Measurements from ENCODE around the gene LHX6. TPM values are rescaled to one million over a fixed set of nuclear protein-coding genes. Genes with fewer than 3 reads are reported as not detected.

The LHX6 gene
- total RNA-seq, 4 donors from 2014 or later = 2.5 to 15.0 (median 6.5) TPM

- Histone ChIP-seq H3K36me3 (no peaks in the 10 kb centered on the region), H3K4me1 (peaks cover 0 to 9% (median 0%) of the 10 kb centered on the region in 4 donors), H3K9me3 (no peaks in the 10 kb centered on the region), H3K27ac (no peak overlapping the region), H3K27me3 (peaks cover 0 to 5% of the 10 kb centered on the region in 2 donors), H3K4me3 (no peak overlapping the region)
- DNase-seq (ENCODE audit: low spot score in 2 of 2) = no peak
- 73 to 82% methylated on average over 12 of the region's 12 CpGs for WGBS, 2 donors
- TF ChIP-seq EP300 (IDR thresholded peaks at IDR 0.05) = no peak
- no peak for TF ChIP-seq POLR2A (IDR thresholded peaks at IDR 0.05)
- TF ChIP-seq CTCF (IDR thresholded peaks at IDR 0.05) = no peak
Observed at GRCh38 chr9:122204491-122204890, 24.3 kb downstream of the LHX6 start.

DNA sequence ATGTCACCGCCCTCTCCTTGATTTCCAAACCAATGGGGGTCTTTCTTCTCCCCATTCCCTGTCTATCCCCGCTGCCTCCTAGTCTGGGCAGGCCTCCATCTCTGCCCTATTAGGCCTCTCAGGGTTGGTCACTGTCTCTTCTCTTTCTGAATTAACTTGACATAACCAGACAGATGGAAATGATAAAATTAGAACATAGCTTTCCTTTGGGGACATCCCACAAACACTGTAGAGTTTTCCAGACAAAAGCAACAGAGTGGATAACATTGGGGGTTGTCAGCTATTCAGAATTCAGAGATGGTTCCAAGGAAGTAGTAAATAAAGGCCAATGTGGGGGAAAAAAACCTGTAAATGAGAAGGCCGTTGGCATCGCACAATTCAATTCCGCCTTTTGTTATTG is 24.7 kb downstream of the LHX6 start:
- TF ChIP-seq POLR2A (IDR thresholded peaks at IDR 0.05) (no peak), CTCF (IDR thresholded peaks at IDR 0.05) (no peak), EP300 (IDR thresholded peaks at IDR 0.05) (no peak)
- Histone ChIP-seq H3K9me3 (no peaks in the 10 kb centered on the region), H3K4me1 (peaks cover 0 to 9% (median 0%) of the 10 kb centered on the region in 4 donors), H3K27me3 (peaks cover 0 to 1% of the 10 kb centered on the region in 2 donors), H3K27ac (no peak overlapping the region), H3K4me3 (no peak overlapping the region), H3K36me3 (no peaks in the 10 kb centered on the region)
- no peak for DNase-seq (ENCODE audit: low spot score in 2 of 2)
- WGBS, 2 donors = 78% methylated on average over 5 of the region's 5 CpGs

DNA sequence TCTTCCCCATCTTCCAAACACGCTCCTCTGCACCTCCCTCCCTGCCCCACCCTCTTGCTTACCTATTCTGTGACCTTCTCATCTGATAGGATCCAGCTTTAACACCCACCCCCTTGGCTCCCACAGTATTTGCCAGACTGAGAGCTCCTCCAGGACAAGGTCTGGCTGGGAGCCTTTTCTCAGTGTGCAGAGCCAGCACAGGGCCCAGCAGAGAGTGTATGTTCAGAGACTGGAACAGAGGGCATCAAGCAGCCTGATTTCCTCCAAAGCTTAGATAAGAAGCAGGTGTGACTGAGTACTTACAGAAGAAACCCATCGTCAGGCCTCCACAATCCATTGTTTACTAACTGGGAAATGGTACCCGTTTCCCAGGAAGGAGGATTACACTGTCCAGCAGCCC is 26.6 kb downstream of the LHX6 start:
- Histone ChIP-seq H3K4me3 (no peak overlapping the region), H3K27me3 (peaks cover 0 to 13% of the 10 kb centered on the region in 2 donors), H3K27ac (no peak overlapping the region), H3K36me3 (no peaks in the 10 kb centered on the region), H3K4me1 (peaks cover 0 to 9% (median 0%) of the 10 kb centered on the region in 4 donors), H3K9me3 (no peaks in the 10 kb centered on the region)
- WGBS, 2 donors = 63 to 85% methylated on average over 3 of the region's 3 CpGs
- TF ChIP-seq EP300 (IDR thresholded peaks at IDR 0.05) = no peak
- no peak for DNase-seq (ENCODE audit: low spot score in 2 of 2)

GRCh38 chr9:122201641-122202040 is 27.1 kb downstream of the LHX6 start:
- DNase-seq (ENCODE audit: low spot score in 2 of 2) = no peak
- Histone ChIP-seq H3K4me1 (peaks cover 0 to 8% (median 0%) of the 10 kb centered on the region in 4 donors), H3K27me3 (peaks cover 0 to 17% of the 10 kb centered on the region in 2 donors), H3K9me3 (no peaks in the 10 kb centered on the region), H3K36me3 (no peaks in the 10 kb centered on the region), H3K4me3 (no peak overlapping the region), H3K27ac (no peak overlapping the region)
- TF ChIP-seq POLR2A (IDR thresholded peaks at IDR 0.05) (no peak), EP300 (IDR thresholded peaks at IDR 0.05) (no peak), CTCF (IDR thresholded peaks at IDR 0.05) (no peak)
- 95 to 100% methylated on average over 1 of the region's 1 CpG for WGBS, 2 donors

- no peaks in the 10 kb centered on the region for H3K36me3 ChIP-seq
- TF ChIP-seq POLR2A (IDR thresholded peaks at IDR 0.05) (no peak), EP300 (IDR thresholded peaks at IDR 0.05) (no peak)
- H3K9me3 ChIP-seq = no peaks in the 10 kb centered on the region
- no peak overlapping the region for H3K27ac ChIP-seq
- H3K27me3 ChIP-seq = peaks cover 0 to 17% of the 10 kb centered on the region in 2 donors
- no peak overlapping the region for H3K4me3 ChIP-seq
- H3K4me1 ChIP-seq = peaks cover 0 to 3% (median 0%) of the 10 kb centered on the region in 4 donors
- DNase-seq (ENCODE audit: low spot score in 2 of 2) = no peak
- WGBS, 2 donors = 76 to 79% methylated on average over 7 of the region's 7 CpGs
Observed at GRCh38 chr9:122200960-122201595, 27.7 kb downstream of the LHX6 start.

DNA sequence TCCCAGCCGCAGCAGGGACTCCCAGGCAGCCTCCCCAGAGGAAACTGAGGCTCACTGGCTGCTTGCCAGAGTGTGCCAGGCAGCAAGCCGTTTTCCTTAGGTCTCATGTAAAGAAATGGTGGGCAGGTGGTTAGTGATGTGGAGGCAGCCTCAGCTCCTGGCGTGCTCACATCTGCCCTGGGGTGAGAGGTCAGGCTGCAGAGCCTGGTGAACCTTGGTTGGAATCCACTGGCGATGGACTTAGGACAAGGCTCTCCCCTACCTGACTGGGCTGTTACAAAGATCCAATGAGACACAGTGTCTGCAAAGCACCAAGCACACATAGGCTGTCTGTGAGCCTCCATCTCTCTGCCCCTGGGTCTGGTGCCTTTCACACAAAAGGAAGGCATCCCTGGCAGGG is 30.9 kb downstream of the LHX6 start:
- DNase-seq (ENCODE audit: low spot score in 2 of 2) = no peak
- WGBS, 2 donors = 70 to 73% methylated on average over 4 of the region's 4 CpGs
- no peak for TF ChIP-seq CTCF (IDR thresholded peaks at IDR 0.05)
- no peak for TF ChIP-seq EP300 (IDR thresholded peaks at IDR 0.05)
- TF ChIP-seq POLR2A (IDR thresholded peaks at IDR 0.05) = no peak
- peaks cover 0 to 17% of the 10 kb centered on the region in 2 donors for H3K27me3 ChIP-seq
- no peaks in the 10 kb centered on the region for H3K9me3 ChIP-seq
- H3K4me3 ChIP-seq = no peak overlapping the region
- H3K27ac ChIP-seq = no peak overlapping the region
- no peaks in the 10 kb centered on the region for H3K4me1 ChIP-seq
- no peaks in the 10 kb centered on the region for H3K36me3 ChIP-seq

All from tibial nerve (tissue), 4 donors.